DOHH2 (cell line): ENCODE measurements around the gene FAAP100.

ENCODE experiments used
- H3F3A ChIP-seq: fragments of 200-600 bp; sonication (generic), shearing (Covaris generic); 2 replicates; pipeline ENCODE4 v1.6.0; 2016; ENCODE audit warnings: antibody characterized with exemption, mild to moderate bottlenecking; ENCODE audit not compliant: control insufficient read depth, insufficient read depth
- H3K27ac ChIP-seq: fragments of 200-600 bp; sonication (generic); 2 replicates; pipeline ENCODE4 v1.5.1; 2014; ENCODE audit warnings: low read depth, mild to moderate bottlenecking, low read length, moderate library complexity
- H3K27me3 ChIP-seq: fragments of 200-600 bp; sonication (generic); 2 replicates; pipeline ENCODE4 v1.6.1; 2014; ENCODE audit warnings: mild to moderate bottlenecking, low read length, mixed read lengths; ENCODE audit not compliant: control insufficient read depth
- H3K36me3 ChIP-seq: fragments of 200-600 bp; sonication (generic); 2 replicates; pipeline ENCODE4 v1.6.1; 2014; ENCODE audit warnings: mild to moderate bottlenecking, low read length, moderate library complexity, mixed read lengths; ENCODE audit not compliant: control insufficient read depth
- H3K4me1 ChIP-seq: fragments of 200-600 bp; sonication (generic); 2 replicates; pipeline ENCODE4 v1.6.1; 2014; ENCODE audit warnings: mild to moderate bottlenecking, low read length, mixed read lengths; ENCODE audit not compliant: control insufficient read depth
- H3K4me2 ChIP-seq: fragments of 200-600 bp; sonication (generic); 2 replicates; pipeline ENCODE4 v1.6.0; 2014; ENCODE audit warnings: mild to moderate bottlenecking, low read length, moderate library complexity
- H3K4me3 ChIP-seq: fragments of 200-600 bp; sonication (generic); 2 replicates; pipeline ENCODE4 v1.5.1; 2014; ENCODE audit warnings: mild to moderate bottlenecking, low read length, mixed read lengths
- H3K79me2 ChIP-seq: fragments of 200-600 bp; sonication (generic); 2 replicates; pipeline ENCODE4 v1.6.1; 2014; ENCODE audit warnings: mild to moderate bottlenecking, low read length, mixed read lengths; ENCODE audit not compliant: control insufficient read depth
- H3K9me2 ChIP-seq: fragments of 200-600 bp; sonication (generic); replicated peaks from 2 replicates; pipeline ENCODE4 v1.6.1; 2014; ENCODE audit warnings: mild to moderate bottlenecking, low read length, mixed read lengths; ENCODE audit not compliant: control insufficient read depth
- H3K9me3 ChIP-seq: fragments of 200-600 bp; sonication (generic); 2 replicates; pipeline ENCODE4 v1.6.1; 2014; ENCODE audit warnings: antibody characterized with exemption, low read length, mixed read lengths; ENCODE audit not compliant: control insufficient read depth, insufficient read depth
- H4K20me1 ChIP-seq: fragments of 200-600 bp; sonication (generic); 2 replicates; pipeline ENCODE4 v1.6.0; 2014; ENCODE audit warnings: low read depth, mild to moderate bottlenecking, antibody characterized with exemption, low read length, moderate library complexity; ENCODE audit not compliant: control insufficient read depth, insufficient read depth
- CTCF ChIP-seq: fragments of 200-600 bp; sonication (generic); IDR thresholded peaks from one replicate; pipeline ENCODE4 v1.5.1; 2014; ENCODE audit warnings: antibody characterized with exemption, mild to moderate bottlenecking, low read depth, low read length; ENCODE audit not compliant: poor library complexity, severe bottlenecking
- EZH2phosphoT487 ChIP-seq: fragments of 200-600 bp; sonication (generic); IDR thresholded peaks from 2 replicates; pipeline ENCODE4 v1.6.1; 2017; ENCODE audit warnings: borderline replicate concordance, mild to moderate bottlenecking, antibody characterized with exemption, low read length, moderate library complexity, mixed read lengths

Gene FAAP100

GRCh38 chr17:81583589-81584342, 31.6 kb upstream of the FAAP100 start:
- H3K4me3 ChIP-seq, result no peak overlapping the region
- TF ChIP-seq EZH2phosphoT487, result no peak
- no peak for TF ChIP-seq CTCF
- H3F3A ChIP-seq, result no peaks in the 10 kb centered on the region
- no peaks in the 10 kb centered on the region for H4K20me1 ChIP-seq
- H3K4me2 ChIP-seq, result no peak overlapping the region
- no peaks in the 10 kb centered on the region for H3K9me2 ChIP-seq
- H3K79me2 ChIP-seq, result peaks cover 3% of the 10 kb centered on the region; the same call in 1 of the 2 replicates
- peaks cover 74% of the 10 kb centered on the region for H3K36me3 ChIP-seq
- no peaks in the 10 kb centered on the region for H3K9me3 ChIP-seq
- H3K4me1 ChIP-seq, result no peaks in the 10 kb centered on the region
- H3K27ac ChIP-seq, result no peak overlapping the region
- no peaks in the 10 kb centered on the region for H3K27me3 ChIP-seq

GRCh38 chr17:81582749-81583148, 30.6 kb upstream of the FAAP100 start:
- Histone ChIP-seq H3K36me3 (peaks cover 70% of the 10 kb centered on the region), H3K4me3 (no peak overlapping the region), H3K79me2 (peaks cover 3% of the 10 kb centered on the region; the same call in 1 of the 2 replicates), H3K4me2 (no peak overlapping the region), H4K20me1 (no peaks in the 10 kb centered on the region), H3K9me2 (no peaks in the 10 kb centered on the region), H3F3A (no peaks in the 10 kb centered on the region), H3K9me3 (no peaks in the 10 kb centered on the region), H3K27me3 (no peaks in the 10 kb centered on the region), H3K27ac (no peak overlapping the region), H3K4me1 (no peaks in the 10 kb centered on the region)
- TF ChIP-seq EZH2phosphoT487 (no peak), CTCF (no peak)

- H3K9me3 ChIP-seq, result no peaks in the 10 kb centered on the region
- no peaks in the 10 kb centered on the region for H3F3A ChIP-seq
- no peak overlapping the region for H3K4me3 ChIP-seq
- H3K4me2 ChIP-seq, result no peak overlapping the region
- no peaks in the 10 kb centered on the region for H3K27me3 ChIP-seq
- H4K20me1 ChIP-seq, result no peaks in the 10 kb centered on the region
- peaks cover 3% of the 10 kb centered on the region; the same call in 1 of the 2 replicates for H3K79me2 ChIP-seq
- no peak overlapping the region for H3K27ac ChIP-seq
- no peaks in the 10 kb centered on the region for H3K4me1 ChIP-seq
- peaks cover 73% of the 10 kb centered on the region for H3K36me3 ChIP-seq
- TF ChIP-seq CTCF, result no peak
- no peak for TF ChIP-seq EZH2phosphoT487
- H3K9me2 ChIP-seq, result no peaks in the 10 kb centered on the region
Observed at GRCh38 chr17:81582341-81582740, 30.2 kb upstream of the FAAP100 start.
